WTC11 (cell line): ENCODE measurements around the gene HTRA1. TPM values are rescaled to one million over a fixed set of nuclear protein-coding genes. Genes with fewer than 3 reads are reported as not detected.

Source experiments
- ATAC-seq: fragments of 200-7000 bp; cut with Tn5 transposase; 2 replicates; pipeline ENCODE4 v1.10.0; 2021; ENCODE audit warnings: mild to moderate bottlenecking, moderate library complexity
- CTCF ChIA-PET: fragments of 300-600 bp; sonication (Branson Sonifier 250); formaldehyde crosslinking; loops from one replicate; lab custom pipeline; 2021; ENCODE audit warnings: antibody characterized with exemption; lab: Charles Lee
- POLR2A ChIA-PET: fragments of 350-600 bp; sonication (Branson Sonifier 250); formaldehyde crosslinking; loops from one replicate; lab custom pipeline; 2021; ENCODE audit warnings: antibody characterized with exemption; lab: Charles Lee
- DNase-seq: peaks from one replicate; pipeline ENCODE4 v3.0.0; 2021; ENCODE audit warnings: low spot score
- H3K27ac Mint-ChIP-seq: 2 replicates; pipeline ENCODE4 v1.8.0; 2021; ENCODE audit warnings: mixed read lengths
- H3K27me3 Mint-ChIP-seq: 2 replicates; pipeline ENCODE4 v1.8.0; 2021; ENCODE audit warnings: low read depth, mild to moderate bottlenecking, moderate library complexity, mixed read lengths
- H3K36me3 Mint-ChIP-seq: 2 replicates; pipeline ENCODE4 v1.8.0; 2021; ENCODE audit warnings: mixed read lengths
- H3K4me1 Mint-ChIP-seq: 2 replicates; pipeline ENCODE4 v1.8.0; 2022; ENCODE audit warnings: mixed read lengths
- H3K4me3 Mint-ChIP-seq: 2 replicates; pipeline ENCODE4 v1.8.0; 2021; ENCODE audit warnings: mild to moderate bottlenecking, moderate library complexity, mixed read lengths
- H3K9me3 Mint-ChIP-seq: 2 replicates; pipeline ENCODE4 v1.8.0; 2021; ENCODE audit warnings: mixed read lengths
- ETV6 ChIP-seq: sonication (generic); formaldehyde crosslinking; IDR thresholded peaks from 2 replicates; pipeline ENCODE4 v1.8.1; 2022; ENCODE audit warnings: mild to moderate bottlenecking, missing genetic modification reagents
- FOXJ3 ChIP-seq: sonication (generic); formaldehyde crosslinking; IDR thresholded peaks from 2 replicates; pipeline ENCODE4 v1.9.0; 2021; ENCODE audit warnings: missing genetic modification reagents, mild to moderate bottlenecking, borderline replicate concordance
- GABPB1 ChIP-seq: sonication (generic); formaldehyde crosslinking; IDR thresholded peaks from 2 replicates; pipeline ENCODE4 v1.8.1; 2023; ENCODE audit warnings: mild to moderate bottlenecking, missing genetic modification reagents
- MXD4 ChIP-seq: fragments of 250-450 bp; sonication (Bioruptor Pico); IDR thresholded peaks from 2 replicates; pipeline ENCODE4 v1.8.0; 2021; ENCODE audit warnings: mild to moderate bottlenecking, moderate library complexity, borderline replicate concordance
- NFE2L1 ChIP-seq: sonication (generic); formaldehyde crosslinking; IDR thresholded peaks from 2 replicates; pipeline ENCODE4 v1.8.1; 2023; ENCODE audit warnings: missing genetic modification reagents
- NR2C2 ChIP-seq: sonication (generic); formaldehyde crosslinking; IDR thresholded peaks from 2 replicates; pipeline ENCODE4 v1.8.0; 2022; ENCODE audit warnings: mild to moderate bottlenecking, missing genetic modification reagents
- PRDM15 ChIP-seq: sonication (generic); formaldehyde crosslinking; IDR thresholded peaks from 2 replicates; pipeline ENCODE4 v1.8.0; 2022; ENCODE audit warnings: missing genetic modification reagents
- RORB ChIP-seq: fragments of 250-450 bp; sonication (Bioruptor Pico); IDR thresholded peaks from 2 replicates; pipeline ENCODE4 v1.9.0; 2021; ENCODE audit warnings: mild to moderate bottlenecking
- SMAD3 ChIP-seq: sonication (generic); formaldehyde crosslinking; IDR thresholded peaks from 2 replicates; pipeline ENCODE4 v1.8.0; 2022; ENCODE audit warnings: missing genetic modification reagents, mild to moderate bottlenecking, borderline replicate concordance
- ZNF423 ChIP-seq: fragments of 250-450 bp; sonication (Bioruptor Pico); IDR thresholded peaks from 2 replicates; pipeline ENCODE4 v2.1.2; 2022; ENCODE audit warnings: mild to moderate bottlenecking, moderate library complexity
- ZNF512 ChIP-seq: sonication (generic); formaldehyde crosslinking; IDR thresholded peaks from 2 replicates; pipeline ENCODE4 v1.8.1; 2022; ENCODE audit warnings: missing genetic modification reagents, borderline replicate concordance
- ZNF671 ChIP-seq: fragments of 250-450 bp; sonication (Bioruptor Pico); IDR thresholded peaks from 2 replicates; pipeline ENCODE4 v1.8.0; 2021; ENCODE audit warnings: mild to moderate bottlenecking
- total RNA-seq: library from RNA; stranded (reverse); gene quantifications from 3 replicates; pipeline ENCODE4 v1.2.3, GENCODE V29; 2021
- TF ChIP-seq, protein P1 (sequence below): fragments of 250-450 bp; sonication (Bioruptor Pico); conservative IDR thresholded peaks from 2 replicates; pipeline ENCODE4 v1.9.0; 2021; ENCODE audit warnings: mild to moderate bottlenecking
- TF ChIP-seq, protein P2 (sequence below): sonication (generic); formaldehyde crosslinking; conservative IDR thresholded peaks from 2 replicates; pipeline ENCODE4 v1.8.1; 2022; ENCODE audit warnings: mild to moderate bottlenecking, missing genetic modification reagents
- TF ChIP-seq, protein P3 (sequence below): fragments of 250-450 bp; sonication (Bioruptor Pico); IDR thresholded peaks from 2 replicates; pipeline ENCODE4 v1.8.0; 2021; ENCODE audit warnings: mild to moderate bottlenecking
- TF ChIP-seq, protein P4 (sequence below): sonication (generic); formaldehyde crosslinking; IDR thresholded peaks from 2 replicates; pipeline ENCODE4 v1.8.0; 2022; ENCODE audit warnings: mild to moderate bottlenecking, missing genetic modification reagents
- TF ChIP-seq, protein P5 (sequence below): sonication (generic); formaldehyde crosslinking; IDR thresholded peaks from 2 replicates; pipeline ENCODE4 v1.8.1; 2022; ENCODE audit warnings: mild to moderate bottlenecking, missing genetic modification reagents, moderate library complexity, borderline replicate concordance

The HTRA1 gene
- total RNA-seq, 1 experiment from 2014 or later: 18.3 TPM

GRCh38 chr10:122445469-122445868 lies 15.9 kb upstream of the HTRA1 start:
- POLR2A ChIA-PET: no interaction called here

DNA sequence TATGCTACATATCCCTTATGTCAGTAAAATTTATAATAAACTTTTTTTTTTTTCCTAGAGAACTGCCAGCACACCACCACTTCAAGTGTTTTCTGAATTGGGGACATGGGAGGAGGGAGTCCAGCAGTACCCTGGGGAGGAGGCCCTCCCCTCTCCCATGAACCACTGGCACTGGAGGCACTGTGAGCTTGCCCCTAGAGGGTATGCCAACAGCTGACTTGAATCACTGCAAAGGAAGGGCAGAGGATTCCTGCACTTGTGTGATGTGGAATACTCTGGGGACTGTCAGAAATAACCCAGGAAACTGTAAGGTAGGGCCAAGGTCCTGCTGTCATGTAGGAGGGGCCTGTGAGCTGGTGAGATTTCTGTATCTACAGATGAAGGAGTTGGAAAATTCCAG lies 15.4 kb upstream of the HTRA1 start:
- H3K4me3 Mint-ChIP-seq: no peak overlapping the region
- ATAC-seq (no peak), DNase-seq (no peak)
- H3K36me3 Mint-ChIP-seq: peaks cover 7% of the 10 kb centered on the region
- peaks cover 13% of the 10 kb centered on the region; the same call in 1 of the 2 replicates for H3K4me1 Mint-ChIP-seq
- no peaks in the 10 kb centered on the region for H3K27me3 Mint-ChIP-seq
- H3K27ac Mint-ChIP-seq: no peak overlapping the region
- ChIA-PET CTCF (interaction anchor here (1.7 kb wide), 1 partner anchor 147 kb away, joined by 5 read pairs; no protein-coding TSS in a partner anchor), POLR2A (no interaction called here)
- H3K9me3 Mint-ChIP-seq: peaks cover 24% of the 10 kb centered on the region
- no peak for TF ChIP-seq ZNF671 (CRISPR knock-in tag)
- TF ChIP-seq ZNF512: no peak
- TF ChIP-seq, protein P1, sequence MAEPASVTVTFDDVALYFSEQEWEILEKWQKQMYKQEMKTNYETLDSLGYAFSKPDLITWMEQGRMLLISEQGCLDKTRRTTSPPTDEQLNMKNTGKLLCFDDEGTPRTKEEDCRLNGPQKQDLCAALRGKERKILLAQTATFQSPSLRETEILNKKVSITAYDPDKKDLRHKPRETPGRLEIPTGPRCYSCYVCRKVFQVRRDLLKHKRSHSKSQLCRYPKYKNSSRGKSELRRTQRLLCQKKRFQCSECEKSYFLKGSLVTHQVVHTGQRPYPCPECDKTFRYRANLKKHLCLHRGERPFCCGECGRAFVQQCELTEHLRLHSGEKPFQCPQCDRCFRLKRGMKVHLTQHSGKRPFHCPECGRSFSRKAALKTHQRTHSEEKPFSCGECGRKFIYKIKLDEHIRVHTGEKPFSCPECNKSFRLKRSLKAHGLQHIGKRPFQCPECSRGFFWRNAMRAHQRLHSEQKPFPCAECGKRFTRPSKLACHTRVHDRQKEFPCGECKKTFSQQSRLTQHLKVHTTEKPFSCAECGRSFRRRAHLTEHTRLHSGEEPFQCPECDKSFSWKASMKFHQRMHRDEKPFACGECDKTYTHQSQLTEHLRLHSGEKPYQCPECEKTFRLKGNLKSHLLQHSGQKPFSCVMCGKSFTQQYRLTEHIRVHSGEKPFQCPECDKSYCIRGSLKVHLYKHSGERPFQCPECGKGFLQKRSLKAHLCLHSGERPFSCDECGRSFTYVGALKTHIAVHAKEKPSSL (CRISPR knock-in tag): no peak

More at GRCh38 chr10:122445469-122445868, 15.9 kb upstream of the HTRA1 start:
- TF ChIP-seq FOXJ3 (CRISPR knock-in tag): no peak
- TF ChIP-seq NR2C2: no peak
- TF ChIP-seq, protein P1 (CRISPR knock-in tag): no peak
- no peak for TF ChIP-seq GABPB1 (CRISPR knock-in tag)
- TF ChIP-seq, protein P2, sequence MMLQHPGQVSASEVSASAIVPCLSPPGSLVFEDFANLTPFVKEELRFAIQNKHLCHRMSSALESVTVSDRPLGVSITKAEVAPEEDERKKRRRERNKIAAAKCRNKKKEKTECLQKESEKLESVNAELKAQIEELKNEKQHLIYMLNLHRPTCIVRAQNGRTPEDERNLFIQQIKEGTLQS (CRISPR knock-in tag): no peak
- TF ChIP-seq ZNF423 (CRISPR knock-in tag): no peak
- peaks cover 7% of the 10 kb centered on the region for H3K36me3 Mint-ChIP-seq
- peaks cover 25% of the 10 kb centered on the region for H3K9me3 Mint-ChIP-seq
- DNase-seq: no peak
- H3K27ac Mint-ChIP-seq: no peak overlapping the region
- ATAC-seq: no peak
- CTCF ChIA-PET: no interaction called here
- no peak overlapping the region for H3K4me3 Mint-ChIP-seq
- peaks cover 11% of the 10 kb centered on the region; the same call in 1 of the 2 replicates for H3K4me1 Mint-ChIP-seq
- no peaks in the 10 kb centered on the region for H3K27me3 Mint-ChIP-seq

- H3K9me3 Mint-ChIP-seq: peaks cover 24% of the 10 kb centered on the region
- ChIA-PET CTCF (interaction anchor here (0.7 to 1.7 kb wide), 5 partner anchors 12 to 167 kb away, joined by 3 to 5 read pairs (median 3); no protein-coding TSS in a partner anchor), POLR2A (no interaction called here)
- peaks cover 7% of the 10 kb centered on the region for H3K36me3 Mint-ChIP-seq
- DNase-seq: no peak
- H3K27ac Mint-ChIP-seq: no peak overlapping the region
- peak; percentile 90 for ATAC-seq
- peaks cover 13% of the 10 kb centered on the region; the same call in 1 of the 2 replicates for H3K4me1 Mint-ChIP-seq
- no peaks in the 10 kb centered on the region for H3K27me3 Mint-ChIP-seq
- H3K4me3 Mint-ChIP-seq: no peak overlapping the region
- no peak for TF ChIP-seq ETV6 (CRISPR knock-in tag)
- TF ChIP-seq, protein P3, sequence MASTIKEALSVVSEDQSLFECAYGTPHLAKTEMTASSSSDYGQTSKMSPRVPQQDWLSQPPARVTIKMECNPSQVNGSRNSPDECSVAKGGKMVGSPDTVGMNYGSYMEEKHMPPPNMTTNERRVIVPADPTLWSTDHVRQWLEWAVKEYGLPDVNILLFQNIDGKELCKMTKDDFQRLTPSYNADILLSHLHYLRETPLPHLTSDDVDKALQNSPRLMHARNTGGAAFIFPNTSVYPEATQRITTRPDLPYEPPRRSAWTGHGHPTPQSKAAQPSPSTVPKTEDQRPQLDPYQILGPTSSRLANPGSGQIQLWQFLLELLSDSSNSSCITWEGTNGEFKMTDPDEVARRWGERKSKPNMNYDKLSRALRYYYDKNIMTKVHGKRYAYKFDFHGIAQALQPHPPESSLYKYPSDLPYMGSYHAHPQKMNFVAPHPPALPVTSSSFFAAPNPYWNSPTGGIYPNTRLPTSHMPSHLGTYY (CRISPR knock-in tag): no peak
- TF ChIP-seq RORB (CRISPR knock-in tag): no peak
- TF ChIP-seq NFE2L1 (CRISPR knock-in tag): no peak
- TF ChIP-seq PRDM15: no peak
- TF ChIP-seq, protein P4, sequence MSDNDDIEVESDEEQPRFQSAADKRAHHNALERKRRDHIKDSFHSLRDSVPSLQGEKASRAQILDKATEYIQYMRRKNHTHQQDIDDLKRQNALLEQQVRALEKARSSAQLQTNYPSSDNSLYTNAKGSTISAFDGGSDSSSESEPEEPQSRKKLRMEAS (CRISPR knock-in tag): no peak
- no peak for TF ChIP-seq MXD4 (CRISPR knock-in tag)
- no peak for TF ChIP-seq SMAD3 (CRISPR knock-in tag)
- TF ChIP-seq, protein P5, sequence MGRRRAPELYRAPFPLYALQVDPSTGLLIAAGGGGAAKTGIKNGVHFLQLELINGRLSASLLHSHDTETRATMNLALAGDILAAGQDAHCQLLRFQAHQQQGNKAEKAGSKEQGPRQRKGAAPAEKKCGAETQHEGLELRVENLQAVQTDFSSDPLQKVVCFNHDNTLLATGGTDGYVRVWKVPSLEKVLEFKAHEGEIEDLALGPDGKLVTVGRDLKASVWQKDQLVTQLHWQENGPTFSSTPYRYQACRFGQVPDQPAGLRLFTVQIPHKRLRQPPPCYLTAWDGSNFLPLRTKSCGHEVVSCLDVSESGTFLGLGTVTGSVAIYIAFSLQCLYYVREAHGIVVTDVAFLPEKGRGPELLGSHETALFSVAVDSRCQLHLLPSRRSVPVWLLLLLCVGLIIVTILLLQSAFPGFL (CRISPR knock-in tag): no peak
Measured at GRCh38 chr10:122446668-122447423, 14.5 kb upstream of the HTRA1 start.
